IPS-NIHi7 (cell line): ENCODE data around the gene OR11G2.
A peak's percentile ranks its signal among the peaks of the same experiment; 100 is the strongest.
"Not testable (repeated sequence)": the region's sequence is repeated elsewhere in the genome, so short reads cannot be mapped to it uniquely, and the experiment has no call there.

Experiments used
- DNase-seq: peaks from one replicate; pipeline ENCODE4 v3.0.0; 2012; ENCODE audit warnings: mixed read lengths; ENCODE audit errors: extremely low spot score

OR11G2 gene

DNA sequence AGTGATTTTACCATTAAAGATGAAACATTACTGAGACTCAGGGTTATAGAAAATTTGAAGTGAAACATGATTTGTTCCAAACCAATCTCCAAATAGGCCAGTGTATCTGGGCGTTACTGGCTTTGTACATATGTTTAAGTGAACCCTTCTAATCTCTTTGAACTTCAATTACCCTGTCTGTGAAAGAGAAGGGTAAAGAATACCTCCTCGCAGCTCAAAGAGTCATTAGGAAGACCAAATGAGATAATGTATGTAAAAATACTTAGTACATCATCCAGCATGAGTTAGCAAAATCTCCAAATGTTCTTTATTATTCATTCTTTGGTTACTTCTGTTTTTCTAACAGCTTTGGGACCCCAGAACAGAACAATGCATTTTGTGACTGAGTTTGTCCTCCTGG is 32.7 kb downstream of the OR11G2 start, which contains the start of gene OR11H6:
Gene OR11H6, plus strand, starts transcription at position 301 of the 400 bp plus-strand sequence. Its CDS starts 0 bp downstream, at position 301.
- no peak for DNase-seq

DNA sequence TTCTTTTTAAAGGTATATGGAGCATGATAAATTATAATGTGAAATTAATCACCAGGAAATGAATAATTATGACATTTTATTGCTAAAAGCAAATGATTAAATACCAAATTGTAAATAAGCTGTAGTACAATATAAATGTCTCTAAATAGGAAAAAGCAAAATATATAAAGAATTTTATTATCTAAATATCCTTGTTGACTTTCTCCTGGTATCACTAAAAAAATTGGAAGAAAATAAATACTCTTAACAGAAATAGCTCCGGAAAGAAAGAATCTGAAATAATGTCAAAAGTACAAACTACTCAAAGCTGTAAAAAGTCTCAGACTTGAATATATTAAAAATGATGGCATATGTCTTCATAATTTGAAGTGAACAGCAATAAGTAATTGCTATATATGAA is 38.0 kb downstream of the OR11G2 start, which contains the start of gene OR11H7:
Gene OR11H7, plus strand, starts transcription at position 301 of the 400 bp plus-strand sequence.
- DNase-seq: no peak

DNA sequence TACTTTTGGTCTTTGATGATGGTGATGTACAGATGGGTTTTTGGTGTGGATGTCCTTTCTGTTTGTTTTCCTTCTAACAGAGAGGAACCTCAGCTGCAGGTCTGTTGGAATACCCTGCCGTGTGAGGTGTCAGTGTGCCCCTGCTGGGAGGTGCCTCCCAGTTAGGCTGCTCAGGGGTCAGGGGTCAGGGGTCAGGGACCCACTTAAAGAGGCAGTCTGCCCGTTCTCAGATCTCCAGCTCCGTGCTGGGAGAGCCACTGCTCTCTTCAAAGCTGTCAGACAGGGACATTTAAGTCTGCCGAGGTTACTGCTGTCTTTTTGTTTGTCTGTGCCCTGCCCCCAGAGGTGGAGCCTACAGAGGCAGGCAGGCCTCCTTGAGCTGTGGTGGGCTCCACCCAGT is 44.7 kb downstream of the OR11G2 start:
- not testable (repeated sequence) for DNase-seq

DNA sequence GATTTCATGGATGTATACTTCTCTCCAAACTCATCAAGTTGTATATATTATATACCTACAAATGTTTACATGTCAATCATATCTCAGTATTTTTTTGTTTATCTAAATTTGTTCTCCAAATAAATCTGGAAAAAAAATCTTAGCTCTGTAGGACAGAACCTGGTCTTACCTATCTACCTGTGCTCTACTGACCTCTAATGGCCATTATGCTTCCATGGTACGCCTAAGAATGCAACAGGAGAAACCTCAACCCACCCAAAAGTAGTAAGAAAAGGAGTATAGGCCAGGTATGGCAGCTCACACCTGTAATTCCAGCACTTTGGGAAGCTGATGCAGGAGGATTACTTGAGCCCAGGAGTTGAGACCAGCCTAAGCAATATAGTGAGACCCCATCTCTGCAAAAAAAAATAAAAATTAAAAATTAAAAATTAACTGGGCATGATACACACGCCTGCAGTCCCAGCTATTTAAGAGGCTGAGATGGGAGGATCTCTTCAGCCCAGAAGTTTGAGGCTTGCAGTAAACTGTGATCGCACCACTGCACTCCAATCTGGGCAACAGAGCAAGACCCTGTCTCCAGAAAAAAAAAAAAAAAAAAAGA is 57.0 kb downstream of the OR11G2 start:
- peak; percentile 12 for DNase-seq
